ENCODE measurements around the gene LENG9. TPM values are rescaled to one million over a fixed set of nuclear protein-coding genes. Genes with fewer than 3 reads are reported as not detected.
A peak's percentile ranks its signal among the peaks of the same experiment; 100 is the strongest.
"Not testable (repeated sequence)": the region's sequence is repeated elsewhere in the genome, so short reads cannot be mapped to it uniquely, and the experiment has no call there.

LENG9 gene
- total RNA-seq, 1 experiment from 2014 or later: 20.6 TPM

GRCh38 chr19:54448774-54449700, 14.5 kb downstream of the LENG9 start, which contains the start of gene LENG8:
Gene LENG8, plus strand, starts transcription at chr19:54449199. Its CDS starts 2,146 bp downstream, at chr19:54451345.
- in situ Hi-C loops (cut with HindIII; ENCODE audit: low sequenced_read_pairs): no loop called here

DNA sequence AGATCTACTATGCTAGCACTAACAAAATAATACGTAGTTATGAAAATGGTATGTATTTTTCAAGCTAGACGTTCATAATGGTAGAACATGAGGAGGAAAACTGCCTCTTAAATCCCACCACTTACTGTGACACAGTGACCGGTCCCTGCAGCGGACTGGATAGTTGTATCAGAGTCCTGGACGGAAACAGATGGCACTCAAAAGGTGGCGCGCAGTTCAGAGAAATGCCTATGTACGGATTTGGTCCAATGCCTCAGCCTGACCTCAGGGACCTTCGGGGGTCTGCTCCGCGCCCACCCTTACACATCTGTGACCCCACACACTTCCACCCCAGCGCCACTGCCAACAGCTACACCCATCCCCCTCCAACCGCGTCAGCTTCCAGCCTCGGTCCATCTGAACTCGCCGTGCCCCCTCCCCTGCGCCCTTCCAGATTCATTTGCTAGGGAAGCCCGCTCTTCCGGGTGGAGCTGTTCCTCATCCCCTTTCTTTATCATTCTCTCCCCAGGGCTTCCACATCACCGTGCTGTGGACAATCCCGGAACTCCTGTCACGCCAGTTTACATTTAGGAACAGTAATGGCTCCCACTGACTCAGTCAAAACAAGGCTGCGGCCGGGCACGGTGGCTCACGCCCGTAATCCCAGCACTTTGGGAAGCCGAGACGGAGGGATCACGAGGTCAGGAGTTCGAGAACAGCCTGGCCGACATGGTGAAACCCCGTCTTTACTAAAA, 15.4 kb downstream of the LENG9 start:
- peak; percentile 72 for DNase-seq (ENCODE audit: low spot score)
- in situ Hi-C loops (cut with HindIII; ENCODE audit: low sequenced_read_pairs): no loop called here

More at GRCh38 chr19:54448774-54449700, 14.5 kb downstream of the LENG9 start, which contains the start of gene LENG8:
- peak; percentile 98 for DNase-seq (ENCODE audit: low spot score)

GRCh38 chr19:54446349-54446748, 17.2 kb downstream of the LENG9 start:
- in situ Hi-C loops (cut with HindIII; ENCODE audit: low sequenced_read_pairs): not testable (repeated sequence)

DNA sequence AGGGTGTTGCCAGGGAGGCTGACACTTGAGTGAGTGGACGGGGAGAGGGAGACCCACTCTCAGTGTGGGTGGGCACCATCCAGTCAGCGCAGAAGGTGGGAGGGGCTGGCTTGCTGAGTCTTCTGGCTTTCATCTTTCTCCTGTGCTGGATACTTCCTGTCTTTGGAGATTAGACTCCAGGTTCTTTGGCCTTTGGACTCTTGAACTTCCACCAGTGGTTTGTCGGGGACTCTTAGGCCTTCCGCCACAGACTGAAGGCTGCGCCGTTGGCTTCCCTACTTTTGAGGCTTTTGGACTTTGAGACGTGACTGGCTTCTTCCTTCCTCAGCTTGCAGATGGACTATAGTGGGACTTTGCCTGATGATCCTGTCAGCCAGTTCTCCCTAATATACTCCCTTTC, 18.8 kb downstream of the LENG9 start:
- no peak for DNase-seq (ENCODE audit: low spot score)
- in situ Hi-C loops (cut with HindIII; ENCODE audit: low sequenced_read_pairs): no loop called here

More at GRCh38 chr19:54446349-54446748, 17.2 kb downstream of the LENG9 start:
- DNase-seq (ENCODE audit: low spot score): not testable (repeated sequence)

DNA sequence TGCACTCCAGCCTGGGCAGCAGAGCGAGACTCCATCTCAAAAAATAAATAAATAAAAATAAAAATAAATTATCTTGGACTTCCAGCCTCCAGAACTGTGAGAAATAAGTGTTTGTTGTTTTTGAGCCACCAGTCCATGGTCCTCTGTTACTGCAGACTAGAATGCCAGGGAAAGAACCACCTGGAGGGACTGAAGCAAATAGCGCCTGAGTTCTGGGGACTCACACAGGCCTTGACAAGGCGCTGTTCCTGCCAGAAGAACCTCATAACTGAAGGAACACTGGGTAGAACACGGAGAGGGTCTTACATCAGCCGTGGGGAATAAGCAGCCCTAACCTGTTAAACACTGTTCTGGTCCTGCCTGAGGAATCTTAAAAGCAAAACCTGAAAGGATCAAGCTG, 22.9 kb downstream of the LENG9 start:
- DNase-seq (ENCODE audit: low spot score): no peak
- in situ Hi-C loops (cut with HindIII; ENCODE audit: low sequenced_read_pairs): no loop called here

DNA sequence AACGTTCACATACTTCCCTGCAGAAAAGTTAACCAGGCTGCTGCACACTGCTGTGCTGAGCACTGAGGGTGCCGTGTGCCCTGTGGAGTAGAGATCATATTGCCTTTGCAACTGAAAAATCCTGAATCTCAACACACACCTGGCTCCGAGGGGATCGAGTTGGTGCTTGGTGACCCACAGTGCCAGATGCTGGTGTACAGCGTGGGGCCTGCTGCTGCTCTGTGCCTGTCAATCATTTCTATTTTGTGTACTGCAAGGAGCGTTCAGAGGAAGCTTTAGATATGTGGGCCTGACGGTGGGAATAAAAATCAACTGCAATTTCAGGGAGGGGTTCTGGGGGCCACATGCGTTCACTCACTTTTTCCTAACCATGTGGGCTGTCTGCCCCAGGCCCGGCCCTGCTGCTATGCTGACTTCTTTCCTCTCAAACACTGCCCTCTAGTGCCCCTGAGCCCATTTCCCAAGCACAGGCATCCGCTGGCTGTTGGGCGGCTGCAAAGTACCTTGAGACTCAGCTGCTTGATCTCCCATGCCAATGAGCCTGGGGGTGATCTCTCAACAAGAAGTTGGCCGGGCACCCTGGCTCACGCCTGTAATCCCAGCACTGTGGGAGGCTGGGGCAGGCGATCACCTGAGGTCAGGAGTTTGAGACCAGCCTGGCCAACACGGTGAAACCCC, 24.3 kb downstream of the LENG9 start:
- DNase-seq (ENCODE audit: low spot score): peak; percentile 65
- in situ Hi-C loops (cut with HindIII; ENCODE audit: low sequenced_read_pairs): no loop called here

DNA sequence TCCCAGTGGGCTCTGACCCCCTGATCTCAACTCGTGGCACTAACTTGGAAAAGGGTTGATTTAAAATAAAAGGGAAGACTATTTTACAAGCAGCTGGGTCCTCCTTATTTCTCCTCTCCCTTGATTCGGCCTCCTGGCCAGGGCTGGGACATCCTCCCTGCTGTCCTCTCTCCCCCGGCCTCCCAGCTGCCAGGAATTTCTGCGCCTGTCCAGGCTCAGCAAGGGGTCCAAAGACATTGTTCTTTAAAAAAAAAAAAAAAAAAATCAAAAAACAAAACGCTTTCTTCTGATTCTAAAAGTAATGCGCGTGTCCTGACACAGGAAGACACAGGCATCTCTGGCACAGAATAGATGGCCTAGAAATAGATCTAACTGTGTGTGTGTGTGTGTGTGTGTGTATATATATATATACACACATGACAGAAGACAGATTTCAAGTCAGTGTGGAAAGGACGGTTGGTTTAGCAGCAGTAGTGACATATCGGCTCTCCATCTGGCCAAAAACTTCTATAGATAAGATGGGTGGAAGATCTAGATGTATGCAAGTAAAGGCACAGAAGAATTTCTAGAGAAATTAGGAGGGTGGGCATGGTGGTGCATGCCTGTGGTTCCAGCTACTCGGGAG, 26.8 kb downstream of the LENG9 start:
- in situ Hi-C loops (cut with HindIII; ENCODE audit: low sequenced_read_pairs): no loop called here

GRCh38 chr19:54436031-54436523, 27.5 kb downstream of the LENG9 start:
- peak; percentile 30 for DNase-seq (ENCODE audit: low spot score)
- in situ Hi-C loops (cut with HindIII; ENCODE audit: low sequenced_read_pairs): no loop called here

More for the DNA sequence above, 26.8 kb downstream of the LENG9 start:
- no peak for DNase-seq (ENCODE audit: low spot score)

DNA sequence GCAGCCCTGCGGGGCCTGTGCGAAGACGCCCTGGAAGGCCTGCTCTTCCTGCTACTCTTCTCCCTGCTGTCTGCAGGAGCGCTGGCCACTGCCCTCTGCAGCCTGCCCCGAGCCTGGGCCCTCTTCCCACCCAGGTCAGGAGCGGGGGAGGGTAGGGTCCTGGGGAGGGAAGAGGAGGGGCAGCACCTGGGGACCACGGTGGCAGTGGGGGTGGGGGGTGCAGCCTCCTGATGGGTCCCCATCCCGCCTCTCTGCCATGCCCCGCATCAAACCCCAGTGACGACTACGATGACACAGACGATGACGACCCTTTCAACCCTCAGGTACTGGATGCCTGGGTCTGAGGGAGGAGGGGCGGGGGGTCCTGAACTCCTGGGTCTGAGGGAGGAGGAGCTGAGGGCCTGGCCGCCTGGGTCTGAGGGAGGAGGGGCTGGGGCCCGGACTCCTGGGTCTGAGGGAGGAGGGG, 28.0 kb downstream of the LENG9 start:
- in situ Hi-C loops (cut with HindIII; ENCODE audit: low sequenced_read_pairs): no loop called here
- DNase-seq (ENCODE audit: low spot score): no peak

- no peak for DNase-seq (ENCODE audit: low spot score)
- in situ Hi-C loops (cut with HindIII; ENCODE audit: low sequenced_read_pairs): no loop called here
Observed at GRCh38 chr19:54434873-54435214, 28.7 kb downstream of the LENG9 start.

- in situ Hi-C loops (cut with HindIII; ENCODE audit: low sequenced_read_pairs): no loop called here
- no peak for DNase-seq (ENCODE audit: low spot score)
Observed at GRCh38 chr19:54434112-54434872, 29.3 kb downstream of the LENG9 start.

- DNase-seq (ENCODE audit: low spot score): no peak
- in situ Hi-C loops (cut with HindIII; ENCODE audit: low sequenced_read_pairs): no loop called here
Observed at GRCh38 chr19:54433697-54434096, 29.9 kb downstream of the LENG9 start.

GRCh38 chr19:54432144-54432738, 31.3 kb downstream of the LENG9 start:
- in situ Hi-C loops (cut with HindIII; ENCODE audit: low sequenced_read_pairs): no loop called here
- DNase-seq (ENCODE audit: low spot score): no peak

DNA sequence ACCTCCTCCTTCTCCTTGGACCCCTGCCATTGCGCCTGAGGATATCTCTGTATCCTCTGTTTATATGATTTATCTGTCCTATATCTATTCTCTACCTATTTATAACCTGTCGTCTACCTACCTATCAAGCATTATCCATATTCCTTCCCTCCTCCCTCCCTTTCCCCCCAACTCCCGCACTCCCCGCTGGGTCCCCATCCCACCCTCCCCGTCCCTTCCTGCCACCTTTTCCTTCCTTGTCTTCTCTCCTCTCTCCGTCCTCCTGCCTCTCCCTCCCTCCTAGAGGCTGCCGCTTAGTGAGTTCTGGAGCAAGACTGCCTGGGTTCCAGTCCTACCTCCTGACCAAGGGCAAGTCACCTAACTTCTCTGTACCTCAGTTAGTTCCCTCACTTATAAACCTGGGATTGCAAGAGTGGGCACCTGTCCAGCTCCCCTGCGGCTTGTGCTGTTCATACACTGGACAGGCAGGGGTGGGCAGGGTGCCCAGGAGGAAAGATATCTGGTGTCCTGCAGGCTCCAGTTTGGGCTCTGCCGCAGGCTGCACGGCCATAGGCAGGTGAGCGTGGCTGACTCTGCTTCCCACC, 32.2 kb downstream of the LENG9 start:
- in situ Hi-C loops (cut with HindIII; ENCODE audit: low sequenced_read_pairs): no loop called here
- DNase-seq (ENCODE audit: low spot score): peak; percentile 49

GRCh38 chr19:54430306-54431254, 33.0 kb downstream of the LENG9 start:
- peak; percentile 54 for DNase-seq (ENCODE audit: low spot score)

DNA sequence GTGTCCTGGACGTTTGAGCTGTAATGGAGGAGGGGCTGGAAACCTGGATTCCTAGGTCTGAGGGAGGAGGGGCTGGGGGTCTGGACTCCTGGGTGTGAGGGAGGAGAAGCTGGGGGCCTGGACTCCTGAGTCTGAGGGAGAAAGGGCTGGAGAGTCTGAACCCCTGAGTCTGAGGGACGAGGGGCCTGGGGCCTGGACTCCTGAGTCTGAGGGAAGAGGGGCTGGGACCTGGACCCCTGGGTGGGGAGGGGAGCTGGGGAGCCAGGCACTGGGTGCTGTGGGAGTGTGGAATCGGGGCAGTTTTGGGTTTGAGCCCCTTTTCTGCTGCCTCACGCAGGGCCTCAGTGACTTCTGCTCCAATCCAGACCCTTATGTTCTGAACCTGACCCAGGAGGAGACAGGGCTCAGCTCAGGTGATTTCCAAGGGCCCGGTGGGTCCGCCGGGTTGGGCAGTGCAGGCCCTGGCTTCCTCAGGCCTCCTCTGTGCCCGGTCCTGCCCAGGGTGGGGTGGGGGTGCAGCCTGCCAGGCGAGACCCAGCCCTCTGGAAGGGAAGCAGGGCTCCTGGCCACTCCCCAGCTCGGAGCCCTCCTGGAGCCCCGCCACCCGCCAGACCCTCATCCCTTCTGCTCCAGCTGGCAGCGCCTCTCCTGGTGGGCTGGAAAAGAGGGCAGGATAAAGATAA, 33.9 kb downstream of the LENG9 start:
- DNase-seq (ENCODE audit: low spot score): no peak
- in situ Hi-C loops (cut with HindIII; ENCODE audit: low sequenced_read_pairs): no loop called here

More at GRCh38 chr19:54430306-54431254, 33.0 kb downstream of the LENG9 start:
- in situ Hi-C loops (cut with HindIII; ENCODE audit: low sequenced_read_pairs): no loop called here
